D721Med (cell line): Measurements from ENCODE around the gene GPN2.
"Not testable (repeated sequence)": the region's sequence is repeated elsewhere in the genome, so short reads cannot be mapped to it uniquely, and the experiment has no call there.

Experiments used
- DNase-seq: peaks from one replicate; pipeline ENCODE4 v3.0.0; 2011; ENCODE audit warnings: low spot score; ENCODE audit not compliant: insufficient read length
- FAIRE-seq: peaks from 2 replicates; lab custom pipeline; 2011; peaks lifted over from hg19 to GRCh38; lab: Jason Lieb, UNC
- CTCF ChIP-seq: IDR thresholded peaks from 2 replicates; pipeline ENCODE4 v1.5.1; 2012; ENCODE audit warnings: mild to moderate bottlenecking, control low read depth; ENCODE audit not compliant: insufficient read depth; ENCODE audit errors: missing control alignments

The GPN2 gene

GRCh38 chr1:26838474-26839338 lies 51.4 kb downstream of the GPN2 start:
- no peak for FAIRE-seq
- no peak for TF ChIP-seq CTCF
- no peak for DNase-seq

- not testable (repeated sequence) for DNase-seq, FAIRE-seq
These were observed 52.4 kb downstream of the GPN2 start for GRCh38 chr1:26837665-26838064.

GRCh38 chr1:26833432-26834405 lies 56.4 kb downstream of the GPN2 start:
- no peak for TF ChIP-seq CTCF
- peak; percentile 62 for DNase-seq
- FAIRE-seq, result no peak

- no peak for TF ChIP-seq CTCF
- no peak for DNase-seq
- no peak for FAIRE-seq
These were observed 57.7 kb downstream of the GPN2 start for GRCh38 chr1:26832249-26832960.

- no peak for TF ChIP-seq CTCF
- no peak for DNase-seq
- FAIRE-seq, result no peak
These were observed 58.4 kb downstream of the GPN2 start for GRCh38 chr1:26831546-26832248.

GRCh38 chr1:26831059-26831458 lies 59.0 kb downstream of the GPN2 start:
- FAIRE-seq, result no peak
- TF ChIP-seq CTCF, result no peak
- DNase-seq, result no peak
